ENCODE measurements around the gene ALKBH2.

ALKBH2 gene

GRCh38 chr12:109093022-109093918, at the start of gene ALKBH2:
ALKBH2 (minus strand) TSS chr12:109093472; CDS start chr12:109092786, 686 bp downstream.
- DNase-seq (ENCODE audit: low read depth in 1 of 2, low spot score in 1 of 2) = peak; percentile 88 to 91

- DNase-seq (ENCODE audit: low read depth in 1 of 2, low spot score in 1 of 2) = no peak
Observed at GRCh38 chr12:109140560-109140959, 47.3 kb upstream of the ALKBH2 start.

- DNase-seq (ENCODE audit: low read depth in 1 of 2, low spot score in 1 of 2) = no peak
Observed at GRCh38 chr12:109139791-109140190, 46.5 kb upstream of the ALKBH2 start.

GRCh38 chr12:109139360-109139759, 46.1 kb upstream of the ALKBH2 start:
- DNase-seq (ENCODE audit: low read depth in 1 of 2, low spot score in 1 of 2) = no peak

- no peak for DNase-seq (ENCODE audit: low read depth in 1 of 2, low spot score in 1 of 2)
Observed at GRCh38 chr12:109137055-109137454, 43.8 kb upstream of the ALKBH2 start.

- no peak for DNase-seq (ENCODE audit: low read depth in 1 of 2, low spot score in 1 of 2)
Observed at GRCh38 chr12:109134186-109134917, 41.1 kb upstream of the ALKBH2 start.

- no peak for DNase-seq (ENCODE audit: low read depth in 1 of 2, low spot score in 1 of 2)
Observed at GRCh38 chr12:109131154-109132050, 38.1 kb upstream of the ALKBH2 start.

GRCh38 chr12:109130297-109131153, 37.3 kb upstream of the ALKBH2 start:
- no peak for DNase-seq (ENCODE audit: low read depth in 1 of 2, low spot score in 1 of 2)

- DNase-seq (ENCODE audit: low read depth in 1 of 2, low spot score in 1 of 2) = no peak
Observed at GRCh38 chr12:109127533-109128242, 34.4 kb upstream of the ALKBH2 start.

- no peak for DNase-seq (ENCODE audit: low read depth in 1 of 2, low spot score in 1 of 2)
Observed at GRCh38 chr12:109126784-109127183, 33.5 kb upstream of the ALKBH2 start.

GRCh38 chr12:109125791-109126190, 32.5 kb upstream of the ALKBH2 start:
- no peak for DNase-seq (ENCODE audit: low read depth in 1 of 2, low spot score in 1 of 2)

GRCh38 chr12:109124878-109125648, 31.8 kb upstream of the ALKBH2 start:
- no peak for DNase-seq (ENCODE audit: low read depth in 1 of 2, low spot score in 1 of 2)

GRCh38 chr12:109121346-109121880, 28.1 kb upstream of the ALKBH2 start:
- no peak for DNase-seq (ENCODE audit: low read depth in 1 of 2, low spot score in 1 of 2)

GRCh38 chr12:109120557-109120956, 27.3 kb upstream of the ALKBH2 start:
- no peak for DNase-seq (ENCODE audit: low read depth in 1 of 2, low spot score in 1 of 2)

GRCh38 chr12:109120095-109120494, 26.8 kb upstream of the ALKBH2 start:
- DNase-seq (ENCODE audit: low read depth in 1 of 2, low spot score in 1 of 2) = no peak

GRCh38 chr12:109116611-109116949, 23.3 kb upstream of the ALKBH2 start:
- no peak for DNase-seq (ENCODE audit: low read depth in 1 of 2, low spot score in 1 of 2)

- no peak for DNase-seq (ENCODE audit: low read depth in 1 of 2, low spot score in 1 of 2)
Observed at GRCh38 chr12:109115758-109116610, 22.7 kb upstream of the ALKBH2 start, which contains the start of gene ACACB. ACACB (plus strand) TSS chr12:109116587; CDS start chr12:109139406, 22,819 bp downstream.

- DNase-seq (ENCODE audit: low read depth in 1 of 2, low spot score in 1 of 2) = no peak
Observed at GRCh38 chr12:109115404-109115757, 22.1 kb upstream of the ALKBH2 start.
